CD14-positive monocyte (primary cell): ENCODE results near the gene MAST4. TPM values are rescaled to one million over a fixed set of nuclear protein-coding genes. Genes with fewer than 3 reads are reported as not detected.
A peak's percentile ranks its signal among the peaks of the same experiment; 100 is the strongest.

ENCODE experiments used
- DNase-seq, 3 donors: peaks; one replicate each; pipeline ENCODE4 v3.0.0-alpha.2; 2011 to 2022
- H2AFZ ChIP-seq: 2 replicates; pipeline ENCODE4 v1.6.0; 2012; ENCODE audit warnings: mild to moderate bottlenecking, low read depth, low read length, inconsistent platforms; ENCODE audit not compliant: insufficient read depth, poor library complexity, severe bottlenecking
- H3K27ac ChIP-seq, 2 donors: 1 replicate in 1 of 2; 2 replicates in 1 of 2; pipeline ENCODE4 v1.5.1; 2012 to 2013; ENCODE audit warnings: low read length in 2 of 2, control low read depth in 1 of 2, inconsistent platforms in 1 of 2, low read depth in 1 of 2, mild to moderate bottlenecking in 1 of 2
- H3K27me3 ChIP-seq, 2 donors: one replicate each; pipeline versions ENCODE4 v1.6.0 to v1.6.1; 2011 to 2013; ENCODE audit warnings: low read length in 2 of 2; ENCODE audit not compliant: control insufficient read depth in 2 of 2, insufficient read depth in 2 of 2
- H3K36me3 ChIP-seq, 2 donors: replicated peaks in 1 of 2; 1 replicate in 1 of 2; 2 replicates in 1 of 2; pipeline versions ENCODE4 v1.5.1 to v1.6.1; 2012 to 2013; ENCODE audit warnings: low read length in 2 of 2, control low read depth in 1 of 2, inconsistent platforms in 1 of 2, mild to moderate bottlenecking in 1 of 2; ENCODE audit not compliant: insufficient read depth in 2 of 2, control insufficient read depth in 1 of 2
- H3K4me1 ChIP-seq, 2 donors: 1 replicate in 1 of 2; 2 replicates in 1 of 2; pipeline versions ENCODE4 v1.5.1 to v1.6.1; 2012 to 2013; ENCODE audit warnings: low read length in 2 of 2, control low read depth in 1 of 2, inconsistent platforms in 1 of 2, mild to moderate bottlenecking in 1 of 2, moderate library complexity in 1 of 2; ENCODE audit not compliant: insufficient read depth in 2 of 2, control insufficient read depth in 1 of 2
- H3K4me2 ChIP-seq: replicated peaks from 2 replicates; pipeline ENCODE3; 2012; ENCODE audit warnings: low read length, moderate library complexity, mild to moderate bottlenecking; ENCODE audit not compliant: poor library complexity, severe bottlenecking; ENCODE audit errors: extremely low read depth
- H3K4me3 ChIP-seq, 3 experiments: fragments of 200-600 bp in 1 of 3; sonication (generic) in 1 of 3; replicated peaks in 1 of 3; 1 replicate in 2 of 3; 2 replicates in 1 of 3; pipeline ENCODE4 v1.5.1; 2011 to 2013; ENCODE audit warnings: low read length in 3 of 3, mild to moderate bottlenecking in 3 of 3, control low read depth in 2 of 3, low read depth in 2 of 3, inconsistent platforms in 1 of 3, moderate library complexity in 1 of 3
- H3K79me2 ChIP-seq: 2 replicates; pipeline ENCODE4 v1.6.0; 2012; ENCODE audit warnings: mild to moderate bottlenecking, control low read depth, inconsistent platforms, low read length, moderate library complexity; ENCODE audit not compliant: insufficient read depth
- H3K9ac ChIP-seq: 2 replicates; pipeline ENCODE4 v1.6.0; 2017; ENCODE audit warnings: low read length, mild to moderate bottlenecking; ENCODE audit not compliant: insufficient read depth, poor library complexity, severe bottlenecking
- H3K9me3 ChIP-seq, 2 donors: replicated peaks in 1 of 2; 1 replicate in 1 of 2; 2 replicates in 1 of 2; pipeline versions ENCODE4 v1.5.1 to v1.6.1; 2012 to 2013; ENCODE audit warnings: low read length in 2 of 2, control low read depth in 1 of 2; ENCODE audit not compliant: control insufficient read depth in 1 of 2, insufficient read depth in 1 of 2
- H4K20me1 ChIP-seq: 2 replicates; pipeline ENCODE4 v1.6.0; 2012; ENCODE audit warnings: mild to moderate bottlenecking, low read length, control low read depth, moderate library complexity; ENCODE audit not compliant: insufficient read depth
- H3K27ac Mint-ChIP-seq, 7 donors: one replicate each; pipeline ENCODE4 v1.8.0; 2020; ENCODE audit warnings: mild to moderate bottlenecking in 7 of 7, mixed read lengths in 7 of 7, moderate library complexity in 6 of 7, inconsistent platforms in 2 of 7
- H3K27me3 Mint-ChIP-seq, 3 donors: one replicate each; pipeline ENCODE4 v1.8.0; 2021 to 2022; ENCODE audit warnings: low read depth in 3 of 3, mild to moderate bottlenecking in 3 of 3, mixed read lengths in 3 of 3, moderate library complexity in 3 of 3, inconsistent platforms in 1 of 3
- H3K36me3 Mint-ChIP-seq, 2 donors: one replicate each; pipeline ENCODE4 v1.8.0; 2020; ENCODE audit warnings: mixed read lengths in 2 of 2, inconsistent platforms in 1 of 2, mild to moderate bottlenecking in 1 of 2
- H3K4me1 Mint-ChIP-seq: one replicate; pipeline ENCODE4 v1.8.0; 2020; ENCODE audit warnings: mild to moderate bottlenecking, mixed read lengths
- H3K4me3 Mint-ChIP-seq, 2 donors: one replicate each; pipeline ENCODE4 v1.8.0; 2020; ENCODE audit warnings: mild to moderate bottlenecking in 2 of 2, mixed read lengths in 2 of 2, moderate library complexity in 1 of 2
- H3K9me3 Mint-ChIP-seq, 7 donors: one replicate each; pipeline ENCODE4 v1.8.0; 2020 to 2022; ENCODE audit warnings: mixed read lengths in 7 of 7, mild to moderate bottlenecking in 6 of 7, moderate library complexity in 6 of 7, inconsistent platforms in 2 of 7
- WGBS: methylation state at CpG from one replicate; pipeline ENCODE4 v1.1.5; 2013; ENCODE audit warnings: missing lambda C conversion rate; ENCODE audit not compliant: insufficient coverage; 5-methylcytosine and 5-hydroxymethylcytosine counted together
- intact Hi-C, 2 donors: fragments of 100-400 bp; cut with micrococcal nuclease; formaldehyde crosslinking; loops; one replicate each; pipeline versions ENCODE4 v1.15.0 to v1.15.1; 2023
- polyA plus RNA-seq, 3 donors: library from polyadenylated mRNA; depleted of rRNA in 1 of 3; unstranded in 2 of 3; stranded (reverse) in 1 of 3; fragments of 300-500 nt in 2 of 3; fragments of >200 nt in 1 of 3; fragmentation: Illumina TruSeq in 2 of 3; gene quantifications; 1 replicate in 2 of 3; 2 replicates in 1 of 3; pipeline ENCODE4 v1.2.3, GENCODE V29; 2012 to 2021
- TF ChIP-seq, protein P1 (sequence below): fragments of 200-600 bp; IDR thresholded peaks from one replicate; pipeline ENCODE4 v1.8.0; 2022; ENCODE audit warnings: antibody characterized with exemption, mild to moderate bottlenecking

MAST4 gene
- polyA plus RNA-seq, 3 donors = 0.03 to 0.24 TPM; not detected in 1

DNA sequence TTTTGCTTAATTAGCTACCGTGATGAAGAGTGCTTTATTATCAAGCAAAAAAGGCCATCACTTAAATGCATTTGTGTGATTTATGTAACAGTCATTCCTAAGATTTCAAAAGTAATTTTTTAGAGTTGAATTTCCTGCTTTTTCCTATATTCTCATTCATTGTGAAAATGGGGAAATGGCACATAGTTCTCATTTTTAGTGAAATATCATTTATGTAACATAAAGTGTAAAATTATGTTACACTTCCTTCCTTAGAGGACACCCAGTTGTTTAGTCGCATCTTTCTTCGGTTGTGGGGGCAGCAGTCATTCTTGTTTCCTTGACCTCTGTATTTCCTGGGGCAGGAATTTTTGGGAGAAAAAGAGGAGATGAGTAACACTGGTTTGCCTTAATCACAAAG lies 142.8 kb downstream of the MAST4 start:
- H3K9me3 ChIP-seq = no peaks in the 10 kb centered on the region
- peak overlapping the region in 1 of 2 donors; percentile 6 for H3K27ac ChIP-seq
- no peaks in the 10 kb centered on the region for H3K36me3 ChIP-seq
- H3K4me3 ChIP-seq = no peak overlapping the region
- H3K4me2 ChIP-seq = peak overlapping the region; percentile 36
- H3K27me3 ChIP-seq = no peaks in the 10 kb centered on the region
- Mint-ChIP-seq H3K9me3 (no peaks in the 10 kb centered on the region), H3K4me1 (peaks cover 51% of the 10 kb centered on the region), H3K4me3 (no peak overlapping the region), H3K27me3 (peaks cover 3 to 5% (median 4%) of the 10 kb centered on the region in 3 donors), H3K27ac (peak overlapping the region in 3 of 7 donors; percentile 59 to 73 (median 70)), H3K36me3 (peaks cover 0 to 3% of the 10 kb centered on the region in 2 donors)
- peak in 1 of 3 donors; percentile 26 for DNase-seq
- intact Hi-C loops = no loop called here
- H3K79me2 ChIP-seq = no peaks in the 10 kb centered on the region
- no peak overlapping the region for H2AFZ ChIP-seq
- H3K9ac ChIP-seq = no peak overlapping the region
- TF ChIP-seq, protein P1, sequence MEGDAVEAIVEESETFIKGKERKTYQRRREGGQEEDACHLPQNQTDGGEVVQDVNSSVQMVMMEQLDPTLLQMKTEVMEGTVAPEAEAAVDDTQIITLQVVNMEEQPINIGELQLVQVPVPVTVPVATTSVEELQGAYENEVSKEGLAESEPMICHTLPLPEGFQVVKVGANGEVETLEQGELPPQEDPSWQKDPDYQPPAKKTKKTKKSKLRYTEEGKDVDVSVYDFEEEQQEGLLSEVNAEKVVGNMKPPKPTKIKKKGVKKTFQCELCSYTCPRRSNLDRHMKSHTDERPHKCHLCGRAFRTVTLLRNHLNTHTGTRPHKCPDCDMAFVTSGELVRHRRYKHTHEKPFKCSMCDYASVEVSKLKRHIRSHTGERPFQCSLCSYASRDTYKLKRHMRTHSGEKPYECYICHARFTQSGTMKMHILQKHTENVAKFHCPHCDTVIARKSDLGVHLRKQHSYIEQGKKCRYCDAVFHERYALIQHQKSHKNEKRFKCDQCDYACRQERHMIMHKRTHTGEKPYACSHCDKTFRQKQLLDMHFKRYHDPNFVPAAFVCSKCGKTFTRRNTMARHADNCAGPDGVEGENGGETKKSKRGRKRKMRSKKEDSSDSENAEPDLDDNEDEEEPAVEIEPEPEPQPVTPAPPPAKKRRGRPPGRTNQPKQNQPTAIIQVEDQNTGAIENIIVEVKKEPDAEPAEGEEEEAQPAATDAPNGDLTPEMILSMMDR = no peak
- no peaks in the 10 kb centered on the region for H4K20me1 ChIP-seq
- H3K4me1 ChIP-seq = peaks cover 32 to 39% of the 10 kb centered on the region in 2 donors
- no CpG with 5 or more reads among the region's 3 CpGs for WGBS

DNA sequence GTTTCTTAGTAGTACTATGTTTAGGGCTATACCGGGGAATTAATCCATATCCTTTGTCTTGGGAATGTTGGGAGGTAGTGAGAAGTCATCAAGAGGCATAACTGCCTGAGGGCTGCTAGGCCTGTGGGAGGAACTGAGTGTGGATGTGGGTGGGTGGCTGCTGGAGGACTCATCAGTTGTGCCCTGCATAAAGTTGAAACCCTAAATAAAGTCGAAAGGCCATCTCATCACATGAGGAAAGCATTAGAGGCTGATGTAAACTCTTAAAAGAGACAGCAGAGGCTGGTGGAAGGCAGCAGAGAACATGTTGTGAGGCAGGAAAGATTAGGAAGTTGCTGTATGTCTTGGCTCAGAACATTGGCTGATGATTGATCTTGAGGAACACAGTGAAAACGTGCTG lies 143.8 kb downstream of the MAST4 start:
- H4K20me1 ChIP-seq = no peaks in the 10 kb centered on the region
- peaks cover 0 to 3% of the 10 kb centered on the region in 2 donors for H3K36me3 Mint-ChIP-seq
- H3K27me3 ChIP-seq = no peaks in the 10 kb centered on the region
- peaks cover 33 to 40% of the 10 kb centered on the region in 2 donors for H3K4me1 ChIP-seq
- no peak overlapping the region for H3K27ac ChIP-seq
- H3K4me2 ChIP-seq = no peak overlapping the region
- H3K79me2 ChIP-seq = no peaks in the 10 kb centered on the region
- no peak overlapping the region for H3K4me3 ChIP-seq
- H3K27ac Mint-ChIP-seq = peak overlapping the region in 2 of 7 donors; percentile 1 to 40
- intact Hi-C loops = no loop called here
- 100% methylated on average over 2 of the region's 3 CpGs for WGBS
- H3K4me3 Mint-ChIP-seq = no peak overlapping the region
- no peak for DNase-seq
- TF ChIP-seq, protein P1 = no peak
- H3K9me3 Mint-ChIP-seq = peaks cover 0 to 5% (median 3%) of the 10 kb centered on the region in 7 donors
- peaks cover 3 to 5% (median 4%) of the 10 kb centered on the region in 3 donors for H3K27me3 Mint-ChIP-seq
- peaks cover 58% of the 10 kb centered on the region for H3K4me1 Mint-ChIP-seq
- H3K9me3 ChIP-seq = no peaks in the 10 kb centered on the region
- no peak overlapping the region for H3K9ac ChIP-seq
- no peak overlapping the region for H2AFZ ChIP-seq
- H3K36me3 ChIP-seq = no peaks in the 10 kb centered on the region
